ENCODE results near the gene NUTM2E.
A peak's percentile ranks its signal among the peaks of the same experiment; 100 is the strongest.
"Not testable (repeated sequence)": the region's sequence is repeated elsewhere in the genome, so short reads cannot be mapped to it uniquely, and the experiment has no call there.

Gene NUTM2E

GRCh38 chr10:79799337-79799736, 27.2 kb upstream of the NUTM2E start:
- not testable (repeated sequence) for DNase-seq; H2BK12ac ChIP-seq (ENCODE audit: low read length in 2 of 2); H3K79me1 ChIP-seq (replicated peaks; ENCODE audit: low read length, poor library complexity, severe bottlenecking); H2AK5ac ChIP-seq (ENCODE audit: low read length, severe bottlenecking); H2BK120ac ChIP-seq (ENCODE audit: low read depth, low read length); H3K9me3 ChIP-seq (ENCODE audit: control insufficient read depth, low read length); H3K36me3 ChIP-seq (ENCODE audit: control insufficient read depth in 1 of 2, insufficient read depth in 2 of 2, low read depth in 1 of 2, low read length in 2 of 2); H3K4me1 ChIP-seq (ENCODE audit: control insufficient read depth, insufficient read depth, low read depth, low read length); H3K4me3 ChIP-seq (ENCODE audit: insufficient read depth in 1 of 2, low read depth in 1 of 2, low read length in 2 of 2); H4K91ac ChIP-seq (ENCODE audit: low read length); H4K8ac ChIP-seq (ENCODE audit: low read length); H3K27me3 ChIP-seq (ENCODE audit: control insufficient read depth in 1 of 2, insufficient read depth in 1 of 2, low read length in 2 of 2); H2AFZ ChIP-seq (ENCODE audit: low read depth, low read length); H3K4ac ChIP-seq (ENCODE audit: low read depth in 1 of 2, low read length in 2 of 2); H3K14ac ChIP-seq (ENCODE audit: low read length in 2 of 2); H3K9ac ChIP-seq (ENCODE audit: low read length); H2BK5ac ChIP-seq (ENCODE audit: low read depth, low read length, poor library complexity, severe bottlenecking); H3K18ac ChIP-seq (ENCODE audit: low read depth in 1 of 2, low read length in 2 of 2); H2BK15ac ChIP-seq (ENCODE audit: low read depth, poor library complexity, severe bottlenecking); H3K4me2 ChIP-seq (ENCODE audit: low read length, poor library complexity, severe bottlenecking); H3K27ac ChIP-seq (ENCODE audit: low read length, poor library complexity, severe bottlenecking); H3K23ac ChIP-seq (ENCODE audit: low read length in 2 of 2)
- WGBS: no CpG with 5 or more reads among the region's 1 CpG

- not testable (repeated sequence) for H2BK120ac ChIP-seq (ENCODE audit: low read depth, low read length); H3K4me3 ChIP-seq (ENCODE audit: insufficient read depth in 1 of 2, low read depth in 1 of 2, low read length in 2 of 2); H3K36me3 ChIP-seq (ENCODE audit: control insufficient read depth in 1 of 2, insufficient read depth in 2 of 2, low read depth in 1 of 2, low read length in 2 of 2); H4K8ac ChIP-seq (ENCODE audit: low read length); H2AFZ ChIP-seq (ENCODE audit: low read depth, low read length); H3K4ac ChIP-seq (ENCODE audit: low read depth in 1 of 2, low read length in 2 of 2); H3K27ac ChIP-seq (ENCODE audit: low read length, poor library complexity, severe bottlenecking); H3K4me2 ChIP-seq (ENCODE audit: low read length, poor library complexity, severe bottlenecking); H3K18ac ChIP-seq (ENCODE audit: low read depth in 1 of 2, low read length in 2 of 2); H2BK5ac ChIP-seq (ENCODE audit: low read depth, low read length, poor library complexity, severe bottlenecking); H2AK5ac ChIP-seq (ENCODE audit: low read length, severe bottlenecking); H3K9me3 ChIP-seq (ENCODE audit: control insufficient read depth, low read length); H3K9ac ChIP-seq (ENCODE audit: low read length); H2BK15ac ChIP-seq (ENCODE audit: low read depth, poor library complexity, severe bottlenecking); H2BK12ac ChIP-seq (ENCODE audit: low read length in 2 of 2); H3K14ac ChIP-seq (ENCODE audit: low read length in 2 of 2); H3K23ac ChIP-seq (ENCODE audit: low read length in 2 of 2); H3K79me1 ChIP-seq (replicated peaks; ENCODE audit: low read length, poor library complexity, severe bottlenecking); H3K4me1 ChIP-seq (ENCODE audit: control insufficient read depth, insufficient read depth, low read depth, low read length); H4K91ac ChIP-seq (ENCODE audit: low read length); H3K27me3 ChIP-seq (ENCODE audit: control insufficient read depth in 1 of 2, insufficient read depth in 1 of 2, low read length in 2 of 2)
- no CpG with 5 or more reads among the region's 2 CpGs for WGBS
- peak; percentile 15 for DNase-seq
These were observed 20.7 kb upstream of the NUTM2E start for GRCh38 chr10:79805857-79806256.

DNA sequence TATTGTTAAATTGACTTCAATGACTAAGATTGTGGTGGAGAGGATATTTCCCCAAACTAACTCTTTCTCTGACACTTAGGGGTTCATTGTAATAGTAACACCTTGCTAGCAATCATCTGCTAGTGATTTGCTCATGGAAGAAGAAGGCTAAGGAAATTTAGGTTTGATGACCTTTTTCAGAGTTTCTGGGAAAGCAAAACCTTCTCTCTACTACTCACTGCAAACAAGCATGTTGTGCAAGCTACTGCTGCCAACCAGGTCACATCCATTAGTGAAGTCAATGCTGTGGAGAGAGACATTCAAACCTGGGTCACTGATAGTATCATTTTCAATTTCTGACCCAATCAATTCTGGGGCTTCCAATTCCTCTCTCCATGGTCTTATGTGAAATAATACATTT, 14.6 kb upstream of the NUTM2E start:
- not testable (repeated sequence) for H2BK120ac ChIP-seq (ENCODE audit: low read depth, low read length); H3K27ac ChIP-seq (ENCODE audit: low read length, poor library complexity, severe bottlenecking); H3K23ac ChIP-seq (ENCODE audit: low read length in 2 of 2); DNase-seq; H4K8ac ChIP-seq (ENCODE audit: low read length); H3K9me3 ChIP-seq (ENCODE audit: control insufficient read depth, low read length); H3K4me1 ChIP-seq (ENCODE audit: control insufficient read depth, insufficient read depth, low read depth, low read length); H3K27me3 ChIP-seq (ENCODE audit: control insufficient read depth in 1 of 2, insufficient read depth in 1 of 2, low read length in 2 of 2); H4K91ac ChIP-seq (ENCODE audit: low read length); H2AK5ac ChIP-seq (ENCODE audit: low read length, severe bottlenecking); H3K4ac ChIP-seq (ENCODE audit: low read depth in 1 of 2, low read length in 2 of 2); H3K18ac ChIP-seq (ENCODE audit: low read depth in 1 of 2, low read length in 2 of 2); H3K36me3 ChIP-seq (ENCODE audit: control insufficient read depth in 1 of 2, insufficient read depth in 2 of 2, low read depth in 1 of 2, low read length in 2 of 2); H3K4me2 ChIP-seq (ENCODE audit: low read length, poor library complexity, severe bottlenecking); H2BK12ac ChIP-seq (ENCODE audit: low read length in 2 of 2); H3K9ac ChIP-seq (ENCODE audit: low read length); H3K79me1 ChIP-seq (replicated peaks; ENCODE audit: low read length, poor library complexity, severe bottlenecking); H3K4me3 ChIP-seq (ENCODE audit: insufficient read depth in 1 of 2, low read depth in 1 of 2, low read length in 2 of 2); H2BK15ac ChIP-seq (ENCODE audit: low read depth, poor library complexity, severe bottlenecking); H2BK5ac ChIP-seq (ENCODE audit: low read depth, low read length, poor library complexity, severe bottlenecking); H2AFZ ChIP-seq (ENCODE audit: low read depth, low read length); H3K14ac ChIP-seq (ENCODE audit: low read length in 2 of 2)

DNA sequence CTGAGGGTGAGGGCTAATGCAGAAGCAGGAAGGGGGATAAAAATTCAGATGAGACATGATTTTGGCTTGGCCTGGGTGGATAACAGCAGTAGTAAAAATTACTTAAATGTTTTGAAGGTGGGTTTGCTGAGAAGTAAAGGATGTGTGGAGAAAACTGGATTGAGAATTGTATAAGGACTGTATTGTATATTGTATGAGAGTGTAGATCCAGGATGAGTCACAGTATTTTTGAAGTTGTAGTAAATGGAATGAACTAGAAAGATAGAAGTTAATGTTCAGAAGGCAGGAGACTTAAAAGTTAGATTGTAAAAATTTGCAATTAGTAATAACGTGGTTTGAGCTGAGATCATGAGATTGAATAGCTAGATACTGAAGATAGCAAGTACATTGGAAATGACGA, 10.2 kb upstream of the NUTM2E start:
- not testable (repeated sequence) for H3K9me3 ChIP-seq (ENCODE audit: control insufficient read depth, low read length); H4K8ac ChIP-seq (ENCODE audit: low read length); H2BK15ac ChIP-seq (ENCODE audit: low read depth, poor library complexity, severe bottlenecking); H3K36me3 ChIP-seq (ENCODE audit: control insufficient read depth in 1 of 2, insufficient read depth in 2 of 2, low read depth in 1 of 2, low read length in 2 of 2); H3K79me1 ChIP-seq (replicated peaks; ENCODE audit: low read length, poor library complexity, severe bottlenecking); H2BK120ac ChIP-seq (ENCODE audit: low read depth, low read length); H4K91ac ChIP-seq (ENCODE audit: low read length); H3K27ac ChIP-seq (ENCODE audit: low read length, poor library complexity, severe bottlenecking); H2BK5ac ChIP-seq (ENCODE audit: low read depth, low read length, poor library complexity, severe bottlenecking); H3K4ac ChIP-seq (ENCODE audit: low read depth in 1 of 2, low read length in 2 of 2); H2AK5ac ChIP-seq (ENCODE audit: low read length, severe bottlenecking); H2BK12ac ChIP-seq (ENCODE audit: low read length in 2 of 2); H3K4me1 ChIP-seq (ENCODE audit: control insufficient read depth, insufficient read depth, low read depth, low read length); H3K9ac ChIP-seq (ENCODE audit: low read length); H3K18ac ChIP-seq (ENCODE audit: low read depth in 1 of 2, low read length in 2 of 2); H3K27me3 ChIP-seq (ENCODE audit: control insufficient read depth in 1 of 2, insufficient read depth in 1 of 2, low read length in 2 of 2); H3K4me2 ChIP-seq (ENCODE audit: low read length, poor library complexity, severe bottlenecking); H3K4me3 ChIP-seq (ENCODE audit: insufficient read depth in 1 of 2, low read depth in 1 of 2, low read length in 2 of 2); DNase-seq; H3K14ac ChIP-seq (ENCODE audit: low read length in 2 of 2); H2AFZ ChIP-seq (ENCODE audit: low read depth, low read length); H3K23ac ChIP-seq (ENCODE audit: low read length in 2 of 2)
- no CpG with 5 or more reads among the region's 2 CpGs for WGBS
